SU-DHL-6 (cell line): ENCODE measurements around the gene PVALEF.

Experiments
- H2AFZ ChIP-seq: fragments of 200-600 bp; sonication (generic); 2 replicates; pipeline ENCODE4 v1.6.1; 2014; ENCODE audit warnings: low read depth, mild to moderate bottlenecking, moderate library complexity, mixed read lengths, antibody characterized with exemption, low read length; ENCODE audit not compliant: severe bottlenecking
- H3F3A ChIP-seq: fragments of 200-600 bp; shearing (Covaris generic); 2 replicates; pipeline ENCODE4 v1.6.0; 2016; ENCODE audit warnings: antibody characterized with exemption, mild to moderate bottlenecking; ENCODE audit not compliant: insufficient read depth
- H3K27ac ChIP-seq: fragments of 200-600 bp; sonication (generic); 2 replicates; pipeline ENCODE4 v1.5.1; 2016; ENCODE audit warnings: low read depth, mild to moderate bottlenecking, low read length, moderate library complexity, mixed read lengths
- H3K27me3 ChIP-seq: fragments of 200-600 bp; sonication (generic), shearing (Covaris generic); 2 replicates; pipeline ENCODE4 v1.6.0; 2014; ENCODE audit warnings: mild to moderate bottlenecking, low read length
- H3K36me3 ChIP-seq: fragments of 200-600 bp; sonication (generic); 2 replicates; pipeline ENCODE4 v1.6.1; 2014; ENCODE audit warnings: mild to moderate bottlenecking, low read length, mixed read lengths
- H3K4me2 ChIP-seq: fragments of 300-600, 200-600 bp; shearing (Covaris generic), sonication (generic); 2 replicates; pipeline ENCODE4 v1.6.0; 2014; ENCODE audit warnings: low read length, low read depth, mild to moderate bottlenecking; ENCODE audit not compliant: poor library complexity, severe bottlenecking
- H3K4me3 ChIP-seq: fragments of 200-600 bp; sonication (generic); 2 replicates; pipeline ENCODE4 v1.5.1; 2014; ENCODE audit warnings: antibody characterized with exemption, low read length, mild to moderate bottlenecking, mixed read lengths; ENCODE audit not compliant: insufficient read depth, poor library complexity, severe bottlenecking
- H3K79me2 ChIP-seq: fragments of 200-600 bp; sonication (generic); 2 replicates; pipeline ENCODE4 v1.6.1; 2014; ENCODE audit warnings: mild to moderate bottlenecking, low read length, moderate library complexity; ENCODE audit not compliant: insufficient read depth
- H3K9ac ChIP-seq: fragments of 200-600 bp; sonication (generic); 2 replicates; pipeline ENCODE4 v1.7.0; 2014; ENCODE audit warnings: mild to moderate bottlenecking, low read length
- H3K9me2 ChIP-seq: fragments of 200-600 bp; sonication (generic); replicated peaks from 2 replicates; pipeline ENCODE4 v1.6.1; 2014; ENCODE audit warnings: low read length; ENCODE audit not compliant: insufficient read depth
- H3K9me3 ChIP-seq: fragments of 200-600 bp; sonication (generic); 2 replicates; pipeline ENCODE4 v1.6.1; 2014; ENCODE audit warnings: low read length, mixed read lengths; ENCODE audit not compliant: insufficient read depth
- H4K20me1 ChIP-seq: fragments of 200-600 bp; sonication (generic); 2 replicates; pipeline ENCODE4 v1.6.1; 2014; ENCODE audit warnings: low read depth, mild to moderate bottlenecking, antibody characterized with exemption, low read length, moderate library complexity, mixed read lengths
- EZH2phosphoT487 ChIP-seq: fragments of 200-600 bp; sonication (generic), shearing (Covaris generic); conservative IDR thresholded peaks from 2 replicates; pipeline ENCODE4 v1.6.1; 2018; ENCODE audit warnings: mild to moderate bottlenecking, antibody characterized with exemption, low read length, moderate library complexity, mixed read lengths
- TF ChIP-seq, protein P1 (sequence below): fragments of 200-600 bp; sonication (generic); IDR thresholded peaks from one replicate; pipeline ENCODE4 v1.5.1; 2017; ENCODE audit warnings: antibody characterized with exemption, mild to moderate bottlenecking, low read length, moderate library complexity; ENCODE audit not compliant: insufficient read depth, poor library complexity, severe bottlenecking

The PVALEF gene

DNA sequence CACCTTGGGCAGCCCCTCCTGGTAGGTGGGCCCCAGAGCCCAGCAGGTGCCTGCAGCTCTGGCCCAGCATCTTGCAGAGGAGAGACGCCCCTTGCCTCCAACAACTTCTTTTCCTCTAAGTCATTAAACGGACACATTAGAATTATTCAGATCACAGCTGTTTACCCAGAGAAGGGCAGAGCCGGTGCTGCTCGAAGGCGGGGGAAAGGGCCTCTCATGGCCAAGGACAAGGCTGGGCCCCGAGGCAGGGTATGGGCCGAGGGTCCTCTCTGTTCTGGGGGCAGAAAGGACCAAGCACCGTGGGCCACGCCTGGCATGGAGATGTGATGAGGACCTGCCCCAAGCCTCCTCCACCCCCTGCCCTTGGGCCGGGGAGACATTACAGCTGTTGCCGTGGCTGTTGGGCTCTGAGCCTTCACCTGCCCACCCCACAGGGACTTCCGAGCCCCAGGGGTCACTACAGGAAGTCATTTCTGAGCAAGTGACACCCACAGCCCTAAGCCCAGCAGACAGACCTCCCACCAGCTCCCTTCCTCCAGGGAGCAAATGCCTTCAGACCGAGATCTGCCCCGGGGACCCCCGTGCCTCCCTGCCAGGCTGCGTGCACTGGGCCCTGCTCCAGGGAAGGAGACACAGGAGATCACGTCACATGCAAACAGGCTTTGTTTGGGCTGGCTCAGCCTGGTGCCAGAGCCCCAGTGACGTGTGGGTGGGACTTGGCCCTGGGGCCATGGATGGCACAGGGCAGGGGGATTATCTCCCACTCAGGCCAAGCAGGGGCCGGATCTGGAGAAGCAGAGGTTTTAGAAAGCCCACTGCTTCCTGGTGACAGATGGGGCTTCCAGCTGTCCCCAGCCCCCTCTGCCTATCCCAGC, 699 bp upstream of the PVALEF start:
- no peak for TF ChIP-seq EZH2phosphoT487
- TF ChIP-seq, protein P1, sequence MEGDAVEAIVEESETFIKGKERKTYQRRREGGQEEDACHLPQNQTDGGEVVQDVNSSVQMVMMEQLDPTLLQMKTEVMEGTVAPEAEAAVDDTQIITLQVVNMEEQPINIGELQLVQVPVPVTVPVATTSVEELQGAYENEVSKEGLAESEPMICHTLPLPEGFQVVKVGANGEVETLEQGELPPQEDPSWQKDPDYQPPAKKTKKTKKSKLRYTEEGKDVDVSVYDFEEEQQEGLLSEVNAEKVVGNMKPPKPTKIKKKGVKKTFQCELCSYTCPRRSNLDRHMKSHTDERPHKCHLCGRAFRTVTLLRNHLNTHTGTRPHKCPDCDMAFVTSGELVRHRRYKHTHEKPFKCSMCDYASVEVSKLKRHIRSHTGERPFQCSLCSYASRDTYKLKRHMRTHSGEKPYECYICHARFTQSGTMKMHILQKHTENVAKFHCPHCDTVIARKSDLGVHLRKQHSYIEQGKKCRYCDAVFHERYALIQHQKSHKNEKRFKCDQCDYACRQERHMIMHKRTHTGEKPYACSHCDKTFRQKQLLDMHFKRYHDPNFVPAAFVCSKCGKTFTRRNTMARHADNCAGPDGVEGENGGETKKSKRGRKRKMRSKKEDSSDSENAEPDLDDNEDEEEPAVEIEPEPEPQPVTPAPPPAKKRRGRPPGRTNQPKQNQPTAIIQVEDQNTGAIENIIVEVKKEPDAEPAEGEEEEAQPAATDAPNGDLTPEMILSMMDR = no peak
- H3K9ac ChIP-seq = no peak overlapping the region
- no peaks in the 10 kb centered on the region for H3F3A ChIP-seq
- H3K27ac ChIP-seq = no peak overlapping the region
- H3K4me2 ChIP-seq = no peak overlapping the region
- H3K27me3 ChIP-seq = no peaks in the 10 kb centered on the region
- no peaks in the 10 kb centered on the region for H3K9me3 ChIP-seq
- H4K20me1 ChIP-seq = no peaks in the 10 kb centered on the region
- H3K36me3 ChIP-seq = no peaks in the 10 kb centered on the region
- H3K79me2 ChIP-seq = no peaks in the 10 kb centered on the region
- H3K4me3 ChIP-seq = no peak overlapping the region
- H3K9me2 ChIP-seq = no peaks in the 10 kb centered on the region
- no peak overlapping the region for H2AFZ ChIP-seq

GRCh38 chr17:81166033-81166492, 756 bp downstream of the PVALEF start, which contains the start of gene AATK:
TSS of gene AATK (minus strand) at chr17:81166221. CDS start at chr17:81165992, 229 bp downstream.
- Histone ChIP-seq H3K79me2 (no peaks in the 10 kb centered on the region), H3K27ac (no peak within 1 kb of the TSS), H3K9me2 (no peaks in the 10 kb centered on the region), H3K36me3 (no peaks in the 10 kb centered on the region), H4K20me1 (no peaks in the 10 kb centered on the region), H2AFZ (no peak within 1 kb of the TSS), H3K4me3 (no peak within 1 kb of the TSS), H3F3A (no peaks in the 10 kb centered on the region), H3K9me3 (no peaks in the 10 kb centered on the region), H3K27me3 (no peaks in the 10 kb centered on the region), H3K4me2 (no peak within 1 kb of the TSS), H3K9ac (no peak within 1 kb of the TSS)
- TF ChIP-seq, protein P1 = no peak
- TF ChIP-seq EZH2phosphoT487 = no peak

- Histone ChIP-seq H3K27me3 (no peaks in the 10 kb centered on the region), H3K4me2 (no peak overlapping the region)
- TF ChIP-seq, protein P1 = no peak
- TF ChIP-seq EZH2phosphoT487 = no peak
Measured at GRCh38 chr17:81167194-81167524, 1.9 kb downstream of the PVALEF start.

More at GRCh38 chr17:81167194-81167524, 1.9 kb downstream of the PVALEF start:
- Histone ChIP-seq H3K27ac (no peak overlapping the region), H3K36me3 (no peaks in the 10 kb centered on the region), H3K79me2 (no peaks in the 10 kb centered on the region), H4K20me1 (no peaks in the 10 kb centered on the region), H3K9ac (no peak overlapping the region), H3K4me3 (no peak overlapping the region), H2AFZ (no peak overlapping the region), H3K9me3 (no peaks in the 10 kb centered on the region), H3K9me2 (no peaks in the 10 kb centered on the region), H3F3A (no peaks in the 10 kb centered on the region)
